GM12801 (cell line): ENCODE measurements around the gene OFD1.

Experiments used
- TF ChIP-seq, protein P1 (sequence below): IDR thresholded peaks from one replicate; pipeline ENCODE4 v1.5.1; 2011; ENCODE audit warnings: control low read depth; ENCODE audit not compliant: insufficient read length; ENCODE audit errors: extremely low read depth

The OFD1 gene

DNA sequence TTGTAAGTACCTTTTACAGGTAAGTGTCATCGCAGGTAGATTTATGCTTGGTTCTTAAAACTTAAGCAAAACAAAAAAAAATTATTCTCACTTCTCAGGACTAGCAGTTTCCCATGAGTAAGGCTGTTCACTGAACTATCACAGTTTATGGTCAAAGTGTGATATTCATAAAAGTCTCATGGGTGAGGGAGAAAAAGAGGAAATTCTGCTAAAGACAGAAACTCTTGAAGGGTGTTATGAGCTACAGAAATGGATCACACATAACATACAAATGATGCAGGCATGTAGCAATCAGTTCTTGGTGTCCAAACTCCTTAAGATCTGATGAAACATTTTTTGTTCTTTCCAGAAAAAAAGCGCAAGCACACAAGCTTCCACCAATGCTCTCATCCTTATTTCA lies 37.1 kb upstream of the OFD1 start:
- TF ChIP-seq, protein P1, sequence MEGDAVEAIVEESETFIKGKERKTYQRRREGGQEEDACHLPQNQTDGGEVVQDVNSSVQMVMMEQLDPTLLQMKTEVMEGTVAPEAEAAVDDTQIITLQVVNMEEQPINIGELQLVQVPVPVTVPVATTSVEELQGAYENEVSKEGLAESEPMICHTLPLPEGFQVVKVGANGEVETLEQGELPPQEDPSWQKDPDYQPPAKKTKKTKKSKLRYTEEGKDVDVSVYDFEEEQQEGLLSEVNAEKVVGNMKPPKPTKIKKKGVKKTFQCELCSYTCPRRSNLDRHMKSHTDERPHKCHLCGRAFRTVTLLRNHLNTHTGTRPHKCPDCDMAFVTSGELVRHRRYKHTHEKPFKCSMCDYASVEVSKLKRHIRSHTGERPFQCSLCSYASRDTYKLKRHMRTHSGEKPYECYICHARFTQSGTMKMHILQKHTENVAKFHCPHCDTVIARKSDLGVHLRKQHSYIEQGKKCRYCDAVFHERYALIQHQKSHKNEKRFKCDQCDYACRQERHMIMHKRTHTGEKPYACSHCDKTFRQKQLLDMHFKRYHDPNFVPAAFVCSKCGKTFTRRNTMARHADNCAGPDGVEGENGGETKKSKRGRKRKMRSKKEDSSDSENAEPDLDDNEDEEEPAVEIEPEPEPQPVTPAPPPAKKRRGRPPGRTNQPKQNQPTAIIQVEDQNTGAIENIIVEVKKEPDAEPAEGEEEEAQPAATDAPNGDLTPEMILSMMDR: no peak

DNA sequence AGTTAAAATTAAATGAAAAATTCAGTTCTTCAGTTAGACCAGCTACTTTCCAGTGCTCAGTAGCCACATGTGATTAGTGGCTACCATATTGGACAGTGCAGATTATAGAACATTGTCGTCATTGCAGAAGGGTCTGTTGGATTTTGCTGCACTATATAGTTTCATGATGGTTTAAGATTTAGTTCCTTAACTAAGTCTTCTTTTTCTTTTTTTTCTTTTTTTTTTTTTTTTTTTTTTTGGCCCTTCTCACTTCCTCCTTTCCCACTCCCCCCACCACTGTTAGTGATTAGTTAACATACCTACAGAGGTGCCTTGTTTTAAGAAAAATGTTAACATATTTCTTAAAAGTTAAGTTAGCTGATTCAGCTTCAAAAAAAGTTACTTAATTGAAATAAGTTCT lies 36.6 kb upstream of the OFD1 start:
- TF ChIP-seq, protein P1: no peak

DNA sequence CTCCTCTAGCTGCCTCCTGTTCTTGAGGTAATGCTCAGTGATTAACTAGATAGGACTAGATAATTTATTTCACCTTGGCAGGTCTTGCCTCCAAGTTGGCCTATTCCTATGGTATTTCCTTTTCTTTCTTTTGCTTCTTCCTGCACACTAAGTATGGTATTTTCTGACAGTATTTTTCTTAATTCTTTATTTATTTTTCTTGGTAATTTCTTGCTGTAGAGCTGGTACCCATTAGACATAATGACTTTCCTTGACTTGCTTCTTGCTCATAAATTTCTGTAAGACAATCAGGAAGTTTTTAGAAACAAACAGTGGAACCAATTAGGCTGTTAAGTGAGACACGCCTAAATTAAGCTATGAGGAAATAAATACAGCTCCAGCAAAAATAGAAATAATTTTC lies 36.1 kb upstream of the OFD1 start:
- TF ChIP-seq, protein P1: no peak

DNA sequence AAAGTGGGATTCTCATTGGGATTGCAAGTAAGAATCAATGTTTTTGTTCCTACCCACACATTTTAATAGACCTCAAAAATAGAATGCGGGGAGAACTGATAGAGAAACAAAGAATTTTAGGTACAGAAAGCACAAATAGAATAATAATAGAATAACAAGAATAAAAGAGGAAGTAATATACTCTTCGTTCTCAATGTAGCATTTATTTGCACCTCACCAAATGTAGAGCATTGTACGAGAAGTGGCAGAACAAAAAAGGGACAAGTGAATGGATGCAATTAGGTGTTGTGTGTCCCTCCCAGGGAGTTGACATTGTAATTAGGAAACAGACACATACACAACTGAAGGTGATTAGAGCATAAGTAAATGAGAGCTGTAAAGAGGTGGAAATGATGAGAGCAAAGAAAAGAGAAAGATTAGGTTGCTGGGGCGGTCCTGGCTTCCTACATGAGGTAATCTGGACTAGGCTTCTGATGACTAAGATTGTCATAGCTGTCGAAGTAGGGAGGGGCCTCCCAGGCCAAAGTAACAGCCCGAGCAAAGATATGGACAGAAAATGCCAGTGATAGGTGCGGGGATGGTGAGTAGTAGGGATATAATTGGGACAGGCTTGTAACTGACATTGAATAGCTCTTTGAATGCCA lies 35.2 kb upstream of the OFD1 start:
- TF ChIP-seq, protein P1: no peak

DNA sequence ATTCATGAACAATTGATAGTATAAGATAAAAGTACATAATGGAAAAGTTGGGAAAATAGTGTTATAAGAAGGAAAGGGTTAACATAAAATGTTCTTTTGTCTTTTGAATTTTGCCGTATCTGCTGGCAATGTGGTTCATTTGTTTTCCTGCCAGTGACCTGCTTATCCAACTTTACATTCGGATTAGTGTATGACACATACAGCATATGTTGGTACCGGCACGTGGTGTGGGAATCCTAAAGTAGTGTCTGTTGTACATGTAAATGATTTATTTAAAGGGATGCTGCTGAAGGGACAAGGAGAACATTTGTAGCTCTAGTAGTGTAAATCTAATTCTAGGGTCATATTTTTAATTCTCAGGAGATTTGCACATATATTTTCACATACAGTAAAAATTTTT lies 34.2 kb upstream of the OFD1 start:
- TF ChIP-seq, protein P1: no peak

DNA sequence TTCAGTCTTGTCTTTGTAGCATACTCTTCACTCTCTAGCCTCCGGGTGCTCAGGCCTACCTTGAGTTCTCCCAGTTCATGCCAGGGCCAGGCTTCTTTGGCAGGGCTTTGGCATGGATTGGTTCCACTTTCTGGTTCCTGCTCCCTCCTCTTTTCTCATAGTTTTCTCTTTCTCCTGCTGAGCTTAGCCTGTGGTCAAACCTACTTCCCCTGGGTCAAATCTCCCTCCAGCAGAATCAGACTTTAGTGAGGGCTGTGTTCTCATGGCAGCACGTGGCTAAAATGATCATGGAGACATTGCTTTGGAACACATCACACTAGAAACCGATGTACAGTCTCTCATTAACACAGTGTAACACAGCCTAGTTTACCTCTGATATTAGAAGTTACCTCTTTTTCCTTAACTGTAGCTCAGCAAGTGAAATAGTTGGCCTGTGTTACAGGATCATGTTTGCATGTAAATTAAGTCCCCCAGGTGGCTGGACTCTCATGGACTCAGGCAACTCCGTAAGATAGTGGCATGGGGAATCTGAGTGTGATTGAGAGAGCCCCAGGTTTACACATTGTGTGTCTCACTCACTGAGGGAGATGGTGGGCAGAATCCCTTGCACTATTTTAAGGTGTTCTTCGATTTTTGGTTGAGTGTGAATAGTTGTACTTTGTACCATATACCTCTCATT lies 32.3 kb upstream of the OFD1 start:
- TF ChIP-seq, protein P1: no peak

DNA sequence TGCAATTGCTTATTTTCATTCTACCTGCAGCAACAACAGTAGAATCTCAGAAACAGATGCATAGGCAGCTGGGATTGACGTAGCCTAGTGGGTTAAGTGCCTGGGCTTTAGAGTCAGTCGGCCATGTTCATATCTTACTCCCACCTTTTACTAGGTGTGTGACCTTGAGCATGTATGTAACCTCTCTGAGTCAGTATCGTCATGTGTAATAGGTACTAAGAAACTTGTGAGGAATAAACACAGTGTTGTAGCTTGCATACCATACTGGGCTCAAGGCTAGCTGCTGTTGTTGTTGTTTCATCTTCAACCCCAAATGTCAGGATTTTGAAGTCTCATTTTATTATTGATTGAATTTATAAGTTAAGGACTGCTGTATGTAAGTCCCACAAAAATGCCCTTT lies 31.4 kb upstream of the OFD1 start:
- TF ChIP-seq, protein P1: no peak
